Endometrial microvascular endothelial cells (primary cell): Measurements from ENCODE around the gene CNN2. TPM values are rescaled to one million over a fixed set of nuclear protein-coding genes. Genes with fewer than 3 reads are reported as not detected.

ENCODE experiments used
- in situ Hi-C: cut with HindIII; loops from 2 replicates; pipeline ENCODE4 v1.10.0; 2017; ENCODE audit warnings: low sequenced_read_pairs, low pct_unique_long_range_greater_than_20kb; ENCODE audit errors: inconsistent ontology term
- total RNA-seq: library from RNA; depleted of rRNA; stranded (reverse); fragments of >200 nt; gene quantifications from one replicate; pipeline ENCODE4 v1.2.3, GENCODE V29; 2015; ENCODE audit errors: inconsistent ontology term

The CNN2 gene
- total RNA-seq, 1 donor from 2014 or later, result 237 TPM

DNA sequence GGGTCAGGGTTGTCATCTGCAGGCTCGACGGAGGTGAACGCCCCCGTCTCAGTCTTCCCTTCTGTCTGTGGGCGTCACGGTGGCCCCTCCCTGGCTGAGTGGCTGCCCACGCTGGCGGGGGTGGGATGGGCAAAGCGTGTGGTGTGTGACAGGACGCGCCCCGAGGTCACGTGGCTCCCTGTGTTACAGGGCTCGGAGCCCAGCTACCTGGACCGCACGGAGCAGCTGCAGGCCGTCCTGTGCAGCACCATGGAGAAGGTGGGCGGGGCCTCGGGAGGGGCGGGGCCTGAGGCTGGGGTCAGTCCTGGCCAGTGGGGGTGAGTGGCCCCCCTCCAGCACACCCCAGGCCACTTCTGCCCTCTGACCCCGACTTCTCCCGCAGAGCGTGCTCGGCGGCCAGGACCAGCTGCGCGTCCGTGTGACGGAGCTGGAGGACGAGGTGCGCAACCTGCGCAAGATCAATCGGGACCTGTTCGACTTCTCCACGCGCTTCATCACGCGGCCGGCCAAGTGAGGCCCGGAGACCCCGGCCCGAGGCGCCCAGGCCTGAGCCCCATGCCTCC is 32.5 kb upstream of the CNN2 start:
- in situ Hi-C loops, result no loop called here

DNA sequence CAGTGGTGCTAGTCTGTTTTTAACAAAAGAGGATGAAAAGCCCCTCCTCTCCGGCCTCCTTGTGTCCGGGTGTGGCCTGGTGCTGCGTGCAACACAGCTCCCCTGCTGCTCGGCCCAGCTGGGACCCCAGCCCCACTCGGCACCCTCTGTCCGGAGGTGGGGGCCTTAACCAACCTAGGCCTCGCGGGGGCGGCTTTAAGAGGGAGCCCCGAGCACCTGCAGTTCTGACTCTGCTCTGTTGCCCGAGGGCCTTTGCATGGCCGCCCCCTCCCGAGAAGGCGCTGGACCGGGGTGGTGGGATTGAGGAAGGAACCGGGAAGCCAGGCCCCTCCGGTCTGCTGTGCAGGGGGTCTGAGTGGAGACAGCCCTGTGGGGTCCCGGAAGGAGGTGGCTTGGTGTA is 31.9 kb upstream of the CNN2 start:
- in situ Hi-C loops, result no loop called here

DNA sequence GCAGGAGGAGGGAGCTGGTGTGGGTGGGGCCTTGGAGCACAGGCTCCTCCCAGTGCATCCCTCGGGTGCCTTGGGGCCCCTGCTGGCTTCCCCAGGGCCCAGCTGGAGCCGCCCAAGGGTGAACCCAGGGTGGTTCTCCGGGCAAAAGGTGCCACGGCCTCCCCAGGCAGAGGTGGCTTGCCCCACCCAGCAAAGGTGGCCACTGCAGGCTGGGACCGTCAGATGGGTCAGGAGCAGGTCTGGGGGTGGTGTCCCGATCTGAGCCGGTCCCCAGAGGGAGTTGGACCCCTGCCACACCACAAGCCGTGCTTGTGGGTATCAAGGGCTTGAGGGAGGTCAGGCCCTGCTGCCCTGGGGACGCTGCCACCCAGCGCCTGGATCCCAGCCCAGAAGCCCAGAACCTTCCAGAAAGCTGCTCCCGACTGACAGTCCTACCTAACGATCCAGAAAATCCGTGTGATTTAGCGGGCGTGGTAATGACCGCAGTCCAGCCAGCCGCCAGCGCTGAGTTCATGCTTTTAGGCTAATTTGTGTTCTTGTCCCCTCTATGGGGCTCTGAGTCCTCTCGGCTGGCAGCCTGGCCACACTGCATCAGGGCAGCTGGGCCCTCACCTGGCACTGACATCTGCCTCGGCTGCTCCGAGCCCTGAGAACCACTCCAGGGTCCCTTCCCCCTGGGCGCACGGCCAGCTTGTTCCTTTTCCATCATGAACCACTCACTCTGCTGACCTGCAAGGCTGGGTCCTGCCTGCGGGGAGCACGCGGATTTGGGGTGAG is 31.2 kb upstream of the CNN2 start:
- in situ Hi-C loops, result no loop called here

DNA sequence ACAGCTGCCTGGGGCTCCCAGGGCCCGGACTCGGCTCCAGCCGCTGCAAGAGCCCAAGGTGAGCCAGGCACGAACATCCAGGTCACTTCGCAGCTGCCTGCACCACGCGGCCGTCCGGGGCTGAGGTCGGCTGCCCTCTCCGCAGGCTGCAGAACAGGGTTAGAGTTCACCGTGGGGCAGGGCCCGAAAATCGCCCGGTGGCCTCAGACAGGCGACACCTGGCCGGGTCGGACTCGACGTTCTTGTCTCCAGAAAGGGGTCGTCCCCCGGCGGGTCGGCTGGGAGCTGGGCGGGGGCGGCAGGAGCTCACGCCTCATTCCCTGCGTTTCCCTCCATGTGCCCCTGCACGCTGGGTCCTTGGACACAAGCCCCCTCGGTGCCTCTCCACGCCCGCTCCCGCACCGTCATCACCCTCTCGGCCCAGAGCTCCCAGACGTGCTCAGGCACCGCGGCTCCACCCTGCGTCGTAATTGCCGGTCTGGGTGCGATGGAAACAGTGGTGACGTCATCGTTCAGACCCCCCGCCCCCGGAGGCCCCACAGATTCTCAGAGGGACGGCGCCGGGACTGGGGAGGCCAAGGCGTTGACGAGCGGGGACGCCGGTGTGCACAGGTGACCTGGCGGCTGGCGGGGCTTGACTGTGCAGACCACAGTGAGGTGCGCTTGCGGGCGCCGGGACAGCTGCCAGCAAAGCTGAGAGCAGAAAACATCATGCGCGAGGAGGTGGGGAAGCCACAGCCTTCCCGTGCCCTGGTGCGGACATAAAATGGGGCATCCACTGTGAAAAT is 30.2 kb upstream of the CNN2 start:
- in situ Hi-C loops, result no loop called here

DNA sequence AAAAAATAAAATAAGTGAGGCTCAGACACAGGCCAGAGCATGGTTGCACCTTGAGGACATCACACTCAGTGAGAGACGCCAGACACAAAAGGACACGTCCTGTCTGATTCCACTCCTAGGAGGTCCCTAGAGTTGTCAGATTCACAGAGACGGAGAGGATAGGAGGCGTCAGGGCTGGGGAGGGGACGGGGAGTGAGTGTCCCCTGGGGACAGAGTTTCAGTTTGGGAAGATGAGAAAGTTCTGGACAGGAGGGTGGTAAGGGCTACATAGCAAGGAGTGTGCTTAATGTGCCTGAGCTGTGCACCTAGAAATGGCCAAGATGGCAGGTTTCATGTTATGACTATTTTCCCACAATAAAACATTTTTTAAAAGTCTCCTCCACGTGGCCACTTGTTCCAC is 28.3 kb upstream of the CNN2 start:
- in situ Hi-C loops, result no loop called here

DNA sequence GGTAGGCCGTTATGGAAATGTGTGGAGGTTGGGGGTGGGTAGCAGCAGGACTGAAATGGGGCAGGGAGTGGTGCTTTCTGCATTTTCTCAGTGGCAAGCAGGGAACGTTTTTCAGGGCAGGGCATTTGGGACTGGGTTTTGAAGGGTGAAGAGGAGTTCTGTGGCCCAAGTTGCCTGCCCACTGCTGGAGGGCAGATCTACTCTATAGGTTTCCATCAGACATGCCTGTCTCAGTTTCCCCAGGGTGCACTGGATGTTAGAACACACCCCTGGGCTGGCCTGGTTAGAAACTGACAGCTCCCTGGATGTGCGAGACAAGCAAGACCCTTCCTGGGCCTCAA is 27.1 kb upstream of the CNN2 start:
- in situ Hi-C loops, result no loop called here

DNA sequence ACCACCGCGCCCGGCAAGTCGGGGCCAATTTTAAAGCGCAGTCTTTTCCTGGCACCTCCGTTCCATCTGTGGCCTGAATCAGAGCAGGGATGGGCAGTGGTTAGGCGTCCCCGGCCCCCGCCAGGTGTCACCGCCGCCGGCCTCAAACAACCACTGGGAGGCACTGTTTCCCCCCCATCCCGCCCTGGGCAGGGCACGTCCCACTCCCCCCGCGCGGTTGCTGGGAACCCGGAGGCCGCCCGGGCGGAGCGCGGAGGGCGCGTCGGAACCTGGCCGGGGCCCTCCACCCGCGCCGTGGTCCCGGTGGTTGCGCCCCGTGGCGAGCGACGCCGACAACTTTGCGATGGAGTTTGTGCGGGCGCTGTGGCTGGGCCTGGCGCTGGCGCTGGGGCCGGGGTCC is 26.3 kb upstream of the CNN2 start, which contains the start of gene GRIN3B:
Gene GRIN3B, plus strand, starts transcription at position 325 of the 400 bp plus-strand sequence. Its CDS starts 19 bp downstream, at position 344.
- in situ Hi-C loops, result no loop called here

DNA sequence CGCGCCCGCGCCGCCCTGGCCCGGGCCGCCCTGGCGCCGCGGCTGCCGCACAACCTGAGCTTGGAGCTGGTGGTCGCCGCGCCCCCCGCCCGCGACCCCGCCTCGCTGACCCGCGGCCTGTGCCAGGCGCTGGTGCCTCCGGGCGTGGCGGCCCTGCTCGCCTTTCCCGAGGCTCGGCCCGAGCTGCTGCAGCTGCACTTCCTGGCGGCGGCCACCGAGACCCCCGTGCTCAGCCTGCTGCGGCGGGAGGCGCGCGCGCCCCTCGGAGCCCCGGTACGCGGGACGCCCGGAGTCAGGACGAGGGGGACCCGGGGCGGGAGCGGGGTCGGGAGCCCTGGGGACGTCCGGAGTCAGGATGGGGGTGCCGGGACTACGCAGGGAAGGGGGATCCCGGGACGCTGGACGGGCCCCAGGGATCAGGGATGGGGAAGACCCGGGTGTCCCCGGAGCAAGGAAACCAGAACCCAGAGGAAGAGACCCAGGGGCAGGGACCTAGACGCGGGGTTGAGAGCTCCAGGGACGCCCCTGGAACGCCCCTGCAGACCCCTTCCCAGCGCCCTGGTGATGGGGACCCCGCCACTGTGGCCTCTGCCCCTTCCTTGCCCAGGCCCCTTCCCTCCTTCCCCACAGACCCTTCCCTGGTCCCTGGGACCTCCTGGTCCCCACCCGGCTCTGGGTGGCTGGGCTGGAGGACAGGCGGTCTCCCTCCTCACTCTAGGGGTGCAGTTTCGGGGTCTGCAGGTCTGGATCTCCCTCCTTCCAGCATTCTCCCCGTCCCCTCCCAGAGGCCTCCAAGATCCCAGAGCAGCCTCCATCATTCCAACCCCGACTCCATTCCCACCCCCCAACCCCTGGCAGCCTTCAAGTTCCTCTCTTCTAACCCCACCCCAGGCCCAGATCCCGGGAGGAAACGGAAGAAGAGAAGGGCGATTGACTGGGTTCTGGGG is 25.5 kb upstream of the CNN2 start:
- in situ Hi-C loops, result no loop called here

DNA sequence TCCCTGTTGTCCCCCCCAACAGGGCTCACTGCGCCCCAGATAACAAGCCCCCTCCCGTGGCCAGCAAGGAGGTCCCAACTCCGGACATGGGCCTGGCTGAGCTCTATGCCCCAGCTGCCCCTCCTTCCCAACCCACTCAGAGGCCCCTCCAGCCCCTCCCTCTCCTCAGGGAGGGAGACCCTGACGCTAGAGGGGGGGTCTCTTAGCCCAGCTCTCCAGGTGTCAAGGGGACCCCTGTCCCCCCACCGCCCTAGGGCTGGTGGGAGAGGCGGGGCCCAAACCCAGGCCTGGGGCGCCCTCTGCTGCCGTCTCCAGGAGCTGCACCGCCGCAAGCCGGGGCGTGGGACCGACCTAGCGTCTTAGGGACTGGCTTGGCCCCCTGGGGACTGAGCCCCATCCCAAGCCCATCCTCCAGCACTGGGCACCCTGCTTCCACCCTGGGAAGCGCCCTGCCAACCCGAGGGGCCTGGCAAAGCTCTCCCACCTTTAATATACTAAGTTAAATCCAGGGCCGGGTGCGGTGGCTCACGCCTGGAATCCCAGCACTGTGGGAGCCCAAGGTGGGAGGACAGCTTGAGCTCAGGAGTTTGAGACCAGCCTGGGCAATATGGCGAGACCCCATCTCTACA is 24.8 kb upstream of the CNN2 start:
- in situ Hi-C loops, result no loop called here

DNA sequence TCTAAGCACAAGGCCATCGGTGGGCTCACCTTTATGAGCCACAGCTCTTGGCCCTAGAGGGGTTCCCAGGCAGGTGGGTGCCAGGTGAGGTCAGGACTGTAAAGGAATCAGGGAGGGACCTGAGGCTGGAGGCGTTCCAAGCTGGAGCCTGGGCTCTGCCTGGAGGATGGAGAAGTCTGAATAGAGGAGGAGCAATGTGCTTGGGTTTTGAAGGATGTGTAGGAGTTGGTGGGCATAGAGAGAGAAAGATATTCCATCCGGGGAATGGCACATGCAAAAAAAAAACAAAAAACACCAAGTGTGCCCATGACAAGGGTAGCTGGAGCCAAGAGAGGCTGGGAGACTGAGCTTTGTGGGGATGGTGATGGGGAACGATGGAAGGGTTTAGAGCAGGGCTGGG is 23.8 kb upstream of the CNN2 start:
- in situ Hi-C loops, result no loop called here

DNA sequence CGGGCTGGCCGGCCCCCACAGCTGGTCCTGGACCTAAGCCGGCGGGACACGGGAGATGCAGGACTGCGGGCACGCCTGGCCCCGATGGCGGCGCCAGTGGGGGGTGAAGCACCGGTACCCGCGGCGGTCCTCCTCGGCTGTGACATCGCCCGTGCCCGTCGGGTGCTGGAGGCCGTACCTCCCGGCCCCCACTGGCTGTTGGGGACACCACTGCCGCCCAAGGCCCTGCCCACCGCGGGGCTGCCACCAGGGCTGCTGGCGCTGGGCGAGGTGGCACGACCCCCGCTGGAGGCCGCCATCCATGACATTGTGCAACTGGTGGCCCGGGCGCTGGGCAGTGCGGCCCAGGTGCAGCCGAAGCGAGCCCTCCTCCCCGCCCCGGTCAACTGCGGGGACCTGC is 23.1 kb upstream of the CNN2 start:
- in situ Hi-C loops, result no loop called here

DNA sequence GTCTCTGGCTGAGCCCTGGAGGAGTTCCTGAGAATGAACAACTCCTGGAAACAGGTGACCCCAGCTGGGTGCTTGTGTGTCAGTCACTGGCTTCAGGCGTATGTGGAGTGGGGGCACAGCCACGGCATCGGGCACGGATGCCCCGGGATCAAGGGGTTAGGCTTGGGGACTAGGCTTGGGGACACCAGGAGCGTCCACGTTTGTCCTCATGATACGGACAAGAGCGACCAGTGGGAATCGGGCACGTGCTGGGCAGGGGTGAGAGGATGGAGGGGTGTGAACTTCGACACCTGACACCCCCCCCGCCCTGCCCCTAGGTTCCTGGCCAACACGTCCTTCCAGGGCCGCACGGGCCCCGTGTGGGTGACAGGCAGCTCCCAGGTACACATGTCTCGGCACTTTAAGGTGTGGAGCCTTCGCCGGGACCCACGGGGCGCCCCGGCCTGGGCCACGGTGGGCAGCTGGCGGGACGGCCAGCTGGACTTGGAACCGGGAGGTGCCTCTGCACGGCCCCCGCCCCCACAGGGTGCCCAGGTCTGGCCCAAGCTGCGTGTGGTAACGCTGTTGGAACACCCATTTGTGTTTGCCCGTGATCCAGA is 22.1 kb upstream of the CNN2 start:
- in situ Hi-C loops, result no loop called here

DNA sequence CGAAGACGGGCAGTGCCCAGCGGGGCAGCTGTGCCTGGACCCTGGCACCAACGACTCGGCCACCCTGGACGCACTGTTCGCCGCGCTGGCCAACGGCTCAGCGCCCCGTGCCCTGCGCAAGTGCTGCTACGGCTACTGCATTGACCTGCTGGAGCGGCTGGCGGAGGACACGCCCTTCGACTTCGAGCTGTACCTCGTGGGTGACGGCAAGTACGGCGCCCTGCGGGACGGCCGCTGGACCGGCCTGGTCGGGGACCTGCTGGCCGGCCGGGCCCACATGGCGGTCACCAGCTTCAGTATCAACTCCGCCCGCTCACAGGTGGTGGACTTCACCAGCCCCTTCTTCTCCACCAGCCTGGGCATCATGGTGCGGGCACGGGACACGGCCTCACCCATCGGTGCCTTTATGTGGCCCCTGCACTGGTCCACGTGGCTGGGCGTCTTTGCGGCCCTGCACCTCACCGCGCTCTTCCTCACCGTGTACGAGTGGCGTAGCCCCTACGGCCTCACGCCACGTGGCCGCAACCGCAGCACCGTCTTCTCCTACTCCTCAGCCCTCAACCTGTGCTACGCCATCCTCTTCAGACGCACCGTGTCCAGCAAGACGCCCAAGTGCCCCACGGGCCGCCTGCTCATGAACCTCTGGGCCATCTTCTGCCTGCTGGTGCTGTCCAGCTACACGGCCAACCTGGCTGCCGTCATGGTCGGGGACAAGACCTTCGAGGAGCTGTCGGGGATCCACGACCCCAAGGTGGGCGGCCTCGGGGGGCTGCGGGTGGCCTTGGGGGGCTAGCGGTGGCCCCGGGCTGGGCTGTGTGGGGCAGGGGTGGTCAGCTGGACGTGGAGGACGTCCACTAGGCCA is 21.4 kb upstream of the CNN2 start:
- in situ Hi-C loops, result no loop called here

DNA sequence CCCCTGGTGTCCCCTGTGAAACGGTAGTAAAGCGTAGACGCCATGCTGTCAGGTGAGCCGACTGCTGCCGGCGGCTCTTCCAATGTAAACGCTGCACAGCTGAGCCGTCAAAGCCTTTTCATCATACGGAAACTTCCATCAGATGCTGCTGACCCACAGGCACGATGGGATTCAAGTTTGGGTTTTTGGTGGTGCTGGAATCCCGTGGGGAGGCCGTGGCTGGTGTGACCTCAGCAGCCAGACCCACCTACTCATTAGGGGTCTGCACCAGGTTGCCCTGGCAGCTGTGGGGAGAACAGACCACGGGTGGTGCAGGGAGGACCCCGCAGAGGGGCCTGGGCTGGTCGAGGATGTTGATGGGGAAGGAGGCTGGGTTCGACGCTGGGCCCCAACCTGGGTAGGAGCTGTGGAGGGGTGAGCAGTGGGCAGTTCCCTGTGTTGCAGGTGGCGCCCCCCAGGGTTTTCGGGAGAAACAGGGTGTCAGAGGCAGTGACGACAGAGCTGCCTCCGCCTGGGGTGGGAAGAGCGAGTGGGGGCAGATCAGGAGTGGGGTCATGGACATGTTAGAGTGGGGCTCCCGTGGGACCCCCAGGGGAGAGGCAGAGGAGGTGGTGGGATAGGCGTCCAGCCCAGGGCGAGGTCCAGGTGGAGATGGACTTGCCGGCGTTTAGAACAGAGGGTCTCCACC is 19.6 kb upstream of the CNN2 start:
- in situ Hi-C loops, result no loop called here

DNA sequence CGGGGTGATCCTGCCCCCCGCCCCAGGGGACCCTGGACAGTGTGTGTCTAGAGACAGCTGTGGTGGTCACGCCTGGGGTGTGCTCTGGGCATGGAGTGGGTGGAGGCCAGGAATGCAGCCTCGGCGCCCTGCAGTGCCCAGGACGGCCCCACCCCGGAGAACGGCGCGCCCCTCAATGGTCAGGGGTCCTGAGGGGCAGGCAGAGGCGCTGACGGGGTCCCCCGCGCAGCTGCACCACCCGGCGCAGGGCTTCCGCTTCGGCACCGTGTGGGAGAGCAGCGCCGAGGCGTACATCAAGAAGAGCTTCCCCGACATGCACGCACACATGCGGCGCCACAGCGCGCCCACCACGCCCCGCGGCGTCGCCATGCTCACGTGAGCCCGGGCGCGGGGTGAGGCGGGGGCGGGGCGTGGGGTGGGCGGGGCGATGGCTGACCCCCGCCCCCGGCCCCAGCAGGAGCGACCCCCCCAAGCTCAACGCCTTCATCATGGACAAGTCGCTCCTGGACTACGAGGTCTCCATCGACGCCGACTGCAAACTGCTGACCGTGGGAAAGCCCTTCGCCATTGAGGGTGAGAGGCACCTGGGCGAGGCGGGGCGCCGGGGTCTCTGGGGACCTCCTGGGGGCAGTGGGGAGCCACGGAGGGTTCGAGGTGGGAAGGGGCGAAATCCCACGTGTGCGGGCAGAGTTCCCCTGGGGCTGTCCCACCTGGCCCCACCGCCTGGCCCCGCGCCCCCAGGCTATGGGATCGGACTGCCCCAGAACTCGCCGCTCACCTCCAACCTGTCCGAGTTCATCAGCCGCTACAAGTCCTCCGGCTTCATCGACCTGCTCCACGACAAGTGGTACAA is 18.8 kb upstream of the CNN2 start:
- in situ Hi-C loops, result no loop called here
